Astrocyte (in vitro differentiated cells and primary cell): ENCODE results near the gene TNRC18. TPM values are rescaled to one million over a fixed set of nuclear protein-coding genes. Genes with fewer than 3 reads are reported as not detected.

Experiments
- DNase-seq: peaks from one replicate; pipeline ENCODE4 v3.0.0-alpha.2; 2010; ENCODE audit warnings: low read depth
- FAIRE-seq: peaks from 2 replicates; lab custom pipeline; 2011; peaks lifted over from hg19 to GRCh38; lab: Jason Lieb, UNC
- H2AFZ ChIP-seq: 2 replicates; pipeline ENCODE4 v1.6.0; 2012; ENCODE audit warnings: low read depth, low read length, inconsistent platforms
- H3K27ac ChIP-seq: 2 replicates; pipeline ENCODE4 v1.5.1; 2011; ENCODE audit warnings: low read depth, low read length, inconsistent platforms
- H3K27me3 ChIP-seq: 2 replicates; pipeline ENCODE4 v1.6.0; 2011; ENCODE audit warnings: low read length, inconsistent platforms; ENCODE audit not compliant: insufficient read depth
- H3K36me3 ChIP-seq: 2 replicates; pipeline ENCODE4 v1.5.1; 2011; ENCODE audit warnings: low read length, inconsistent platforms; ENCODE audit not compliant: insufficient read depth
- H3K4me1 ChIP-seq: 2 replicates; pipeline ENCODE4 v1.5.1; 2011; ENCODE audit warnings: low read length, inconsistent platforms; ENCODE audit not compliant: insufficient read depth
- H3K4me2 ChIP-seq: 2 replicates; pipeline ENCODE4 v1.6.0; 2012; ENCODE audit warnings: low read length, inconsistent platforms
- H3K4me3 ChIP-seq: 2 replicates; pipeline ENCODE4 v1.5.1; 2011; ENCODE audit warnings: low read depth, mild to moderate bottlenecking, low read length, inconsistent platforms; ENCODE audit not compliant: insufficient read depth
- H3K79me2 ChIP-seq: 2 replicates; pipeline ENCODE4 v1.6.0; 2012; ENCODE audit warnings: mild to moderate bottlenecking, low read length, inconsistent platforms; ENCODE audit not compliant: insufficient read depth
- H3K9ac ChIP-seq: 2 replicates; pipeline ENCODE4 v1.6.0; 2012; ENCODE audit warnings: mild to moderate bottlenecking, low read length, inconsistent platforms
- H3K9me3 ChIP-seq: 2 replicates; pipeline ENCODE4 v1.5.1; 2012; ENCODE audit warnings: low read depth, mild to moderate bottlenecking, low read length, inconsistent platforms; ENCODE audit not compliant: insufficient read depth
- H4K20me1 ChIP-seq: 2 replicates; pipeline ENCODE4 v1.6.0; 2012; ENCODE audit warnings: low read length, inconsistent platforms; ENCODE audit not compliant: insufficient read depth
- H3K27ac Mint-ChIP-seq: one replicate; pipeline ENCODE4 v1.8.0; 2021; ENCODE audit warnings: mild to moderate bottlenecking, mixed read lengths; ENCODE audit not compliant: unreplicated experiment
- H3K27me3 Mint-ChIP-seq: one replicate; pipeline ENCODE4 v1.8.0; 2021; ENCODE audit warnings: low read depth, mixed read lengths; ENCODE audit not compliant: unreplicated experiment
- H3K36me3 Mint-ChIP-seq: one replicate; pipeline ENCODE4 v1.8.0; 2021; ENCODE audit warnings: low read depth, mixed read lengths; ENCODE audit not compliant: unreplicated experiment
- H3K4me1 Mint-ChIP-seq: one replicate; pipeline ENCODE4 v1.8.0; 2021; ENCODE audit warnings: low read depth, mixed read lengths; ENCODE audit not compliant: unreplicated experiment
- H3K4me3 Mint-ChIP-seq: one replicate; pipeline ENCODE4 v1.8.0; 2021; ENCODE audit warnings: mild to moderate bottlenecking, moderate library complexity, mixed read lengths; ENCODE audit not compliant: unreplicated experiment
- H3K9me3 Mint-ChIP-seq: one replicate; pipeline ENCODE4 v1.8.0; 2021; ENCODE audit warnings: mild to moderate bottlenecking, mixed read lengths; ENCODE audit not compliant: unreplicated experiment
- CTCF ChIP-seq: IDR thresholded peaks from 2 replicates; pipeline ENCODE4 v1.5.1; 2011; ENCODE audit warnings: low read depth, mild to moderate bottlenecking, inconsistent platforms, low read length, moderate library complexity; ENCODE audit not compliant: insufficient read depth
- EZH2 ChIP-seq: IDR thresholded peaks from 2 replicates; pipeline ENCODE4 v1.6.1; 2012; ENCODE audit warnings: mild to moderate bottlenecking, low read length, inconsistent platforms; ENCODE audit not compliant: insufficient read depth
- total RNA-seq: library from RNA; stranded (reverse); gene quantifications from 2 replicates; pipeline ENCODE4 v1.2.1, GENCODE V29; 2021

TNRC18 gene
- total RNA-seq, 1 donor from 2014 or later = 84.3 TPM

GRCh38 chr7:5470816-5471215, 47.2 kb upstream of the TNRC18 start:
- H3K4me3 Mint-ChIP-seq = no peak overlapping the region
- Histone ChIP-seq H3K9ac (no peak overlapping the region), H3K27ac (no peak overlapping the region), H3K4me1 (no peaks in the 10 kb centered on the region), H3K36me3 (no peaks in the 10 kb centered on the region), H3K27me3 (no peaks in the 10 kb centered on the region), H3K4me2 (no peak overlapping the region), H2AFZ (no peak overlapping the region), H3K9me3 (no peaks in the 10 kb centered on the region), H4K20me1 (peaks cover 3% of the 10 kb centered on the region), H3K4me3 (no peak overlapping the region), H3K79me2 (no peaks in the 10 kb centered on the region)
- FAIRE-seq (no peak), DNase-seq (no peak)
- H3K9me3 Mint-ChIP-seq = no peaks in the 10 kb centered on the region
- H3K4me1 Mint-ChIP-seq = no peaks in the 10 kb centered on the region
- H3K27me3 Mint-ChIP-seq = peaks cover 2% of the 10 kb centered on the region
- peaks cover 7% of the 10 kb centered on the region for H3K36me3 Mint-ChIP-seq
- TF ChIP-seq CTCF = no peak
- no peak for TF ChIP-seq EZH2
- H3K27ac Mint-ChIP-seq = no peak overlapping the region

GRCh38 chr7:5470167-5470532, 46.5 kb upstream of the TNRC18 start:
- H2AFZ ChIP-seq = no peak overlapping the region
- no peak for FAIRE-seq

More at GRCh38 chr7:5470167-5470532, 46.5 kb upstream of the TNRC18 start:
- H3K27ac ChIP-seq = no peak overlapping the region
- H3K27me3 ChIP-seq = no peaks in the 10 kb centered on the region
- no peak overlapping the region for H3K4me2 ChIP-seq
- no peak overlapping the region for H3K9ac ChIP-seq
- no peaks in the 10 kb centered on the region for H3K4me1 Mint-ChIP-seq
- no peaks in the 10 kb centered on the region for H3K9me3 Mint-ChIP-seq
- H4K20me1 ChIP-seq = peaks cover 3% of the 10 kb centered on the region
- H3K4me3 Mint-ChIP-seq = no peak overlapping the region
- TF ChIP-seq CTCF (no peak), EZH2 (no peak)
- H3K79me2 ChIP-seq = no peaks in the 10 kb centered on the region
- H3K4me1 ChIP-seq = no peaks in the 10 kb centered on the region
- no peak overlapping the region for H3K27ac Mint-ChIP-seq
- no peak overlapping the region for H3K4me3 ChIP-seq
- no peaks in the 10 kb centered on the region for H3K9me3 ChIP-seq
- H3K36me3 Mint-ChIP-seq = peaks cover 4% of the 10 kb centered on the region
- H3K36me3 ChIP-seq = no peaks in the 10 kb centered on the region
- no peak for DNase-seq
- peaks cover 2% of the 10 kb centered on the region for H3K27me3 Mint-ChIP-seq
